Naive thymus-derived CD4-positive, alpha-beta T cell (primary cell): ENCODE data around the gene ALDH3B1. TPM values are rescaled to one million over a fixed set of nuclear protein-coding genes. Genes with fewer than 3 reads are reported as not detected.

Source experiments
- ATAC-seq: fragments of 150-1000 bp; cut with Tn5 transposase; 2 replicates; pipeline ENCODE4 v1.10.0; 2021; ENCODE audit warnings: mild to moderate bottlenecking, moderate library complexity
- CTCF ChIA-PET: fragments of 350-600 bp; sonication (Branson Sonifier 250); formaldehyde crosslinking; loops from one replicate; lab custom pipeline; 2021; ENCODE audit warnings: antibody characterized with exemption; lab: Charles Lee
- POLR2A ChIA-PET: fragments of 350-600 bp; sonication (Branson Sonifier 250); formaldehyde crosslinking; loops from one replicate; lab custom pipeline; 2021; ENCODE audit warnings: antibody characterized with exemption, inconsistent platforms; lab: Charles Lee
- DNase-seq, 9 donors: peaks; one replicate each; pipeline versions ENCODE4 v3.0.0 to v3.0.0-alpha.2; 2020 to 2022; ENCODE audit warnings: mixed read lengths in 1 of 9
- H3K27ac ChIP-seq: one replicate; pipeline ENCODE4 v1.7.0; 2013; ENCODE audit warnings: mild to moderate bottlenecking, low read depth, low read length, moderate library complexity
- H3K27me3 ChIP-seq, 2 donors: one replicate each; pipeline ENCODE4 v1.7.0; 2013; ENCODE audit warnings: low read length in 2 of 2, mild to moderate bottlenecking in 2 of 2, moderate library complexity in 2 of 2; ENCODE audit not compliant: control insufficient read depth in 2 of 2, insufficient read depth in 2 of 2
- H3K36me3 ChIP-seq, 3 experiments: 1 replicate in 2 of 3; 2 replicates in 1 of 3; pipeline ENCODE4 v1.7.0; 2013; ENCODE audit warnings: low read length in 3 of 3, mild to moderate bottlenecking in 3 of 3, moderate library complexity in 1 of 3; ENCODE audit not compliant: insufficient read depth in 3 of 3, control insufficient read depth in 2 of 3
- H3K4me1 ChIP-seq, 2 donors: one replicate each; pipeline ENCODE4 v1.7.0; 2013; ENCODE audit warnings: low read length in 2 of 2, mild to moderate bottlenecking in 2 of 2, moderate library complexity in 1 of 2; ENCODE audit not compliant: control insufficient read depth in 2 of 2, insufficient read depth in 2 of 2
- H3K4me3 ChIP-seq: 2 replicates; pipeline ENCODE4 v1.7.0; 2013; ENCODE audit warnings: mild to moderate bottlenecking, low read length
- H3K9me3 ChIP-seq, 3 experiments: 1 replicate in 2 of 3; 2 replicates in 1 of 3; pipeline ENCODE4 v1.7.0; 2013; ENCODE audit warnings: low read length in 3 of 3; ENCODE audit not compliant: control insufficient read depth in 2 of 3
- H3K27ac Mint-ChIP-seq, 9 donors: one replicate each; pipeline ENCODE4 v1.8.0; 2020 to 2022; ENCODE audit warnings: mixed read lengths in 9 of 9, mild to moderate bottlenecking in 8 of 9, moderate library complexity in 5 of 9, inconsistent platforms in 2 of 9
- H3K27me3 Mint-ChIP-seq, 5 donors: one replicate each; pipeline ENCODE4 v1.8.0; 2021 to 2022; ENCODE audit warnings: mixed read lengths in 5 of 5, mild to moderate bottlenecking in 1 of 5
- H3K36me3 Mint-ChIP-seq, 5 donors: one replicate each; pipeline ENCODE4 v1.8.0; 2020 to 2022; ENCODE audit warnings: mixed read lengths in 5 of 5, mild to moderate bottlenecking in 3 of 5, inconsistent platforms in 1 of 5
- H3K4me1 Mint-ChIP-seq, 7 donors: one replicate each; pipeline ENCODE4 v1.8.0; 2020 to 2022; ENCODE audit warnings: mixed read lengths in 7 of 7, mild to moderate bottlenecking in 3 of 7, inconsistent platforms in 1 of 7
- H3K4me3 Mint-ChIP-seq, 10 donors: one replicate each; pipeline ENCODE4 v1.8.0; 2020 to 2022; ENCODE audit warnings: mild to moderate bottlenecking in 10 of 10, mixed read lengths in 10 of 10, moderate library complexity in 6 of 10, inconsistent platforms in 2 of 10
- H3K9me3 Mint-ChIP-seq, 11 donors: one replicate each; pipeline ENCODE4 v1.8.0; 2020 to 2022; ENCODE audit warnings: mixed read lengths in 11 of 11, mild to moderate bottlenecking in 4 of 11, inconsistent platforms in 1 of 11, moderate library complexity in 1 of 11
- intact Hi-C, 2 donors: fragments of 100-400 bp; cut with micrococcal nuclease; formaldehyde crosslinking; loops; one replicate each; pipeline ENCODE4 v1.15.1; 2023
- polyA plus RNA-seq, 2 donors: library from polyadenylated mRNA; unstranded; fragments of 300-500 nt; fragmentation: Illumina TruSeq; gene quantifications; one replicate each; pipeline ENCODE4 v1.2.3, GENCODE V29; 2021
- total RNA-seq, 6 experiments: library from RNA in 5 of 6; stranded (reverse) in 5 of 6; gene quantifications; 1 replicate in 5 of 6; 2 replicates in 1 of 6; pipeline ENCODE4 v1.2.3 and lab custom pipeline; 2021 to 2026

Gene ALDH3B1
- total and polyA plus RNA-seq, 7 experiments from 2014 or later, result 0.05 to 29.5 (median 0.67) TPM; not detected in 2

DNA sequence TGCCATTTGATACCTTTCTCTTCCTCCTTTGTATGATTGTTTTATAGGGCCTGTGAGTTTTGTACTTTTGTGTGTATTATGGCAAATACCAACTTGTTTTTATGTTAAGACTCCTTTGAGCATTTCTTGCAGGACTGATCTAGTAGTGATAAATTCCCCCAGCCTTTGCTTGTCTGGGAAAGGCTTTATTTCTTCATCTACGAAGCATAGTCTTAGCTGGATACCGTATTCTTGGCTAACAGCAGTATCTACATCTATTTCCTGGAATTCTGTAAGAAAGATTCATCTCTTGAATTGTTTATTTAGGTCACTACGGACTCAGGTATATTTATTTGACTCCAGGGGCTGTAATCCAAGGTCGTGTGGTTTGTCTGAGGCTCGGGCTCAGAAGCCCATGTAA lies 14.4 kb downstream of the ALDH3B1 start:
- ATAC-seq (no peak), DNase-seq (no peak)
- peaks cover 2 to 9% (median 2%) of the 10 kb centered on the region in 7 donors for H3K4me1 Mint-ChIP-seq
- POLR2A ChIA-PET, result no interaction called here
- Histone ChIP-seq H3K4me1 (no peaks in the 10 kb centered on the region), H3K9me3 (peaks cover 0 to 8% (median 0%) of the 10 kb centered on the region in 3 experiments), H3K36me3 (no peaks in the 10 kb centered on the region), H3K27me3 (no peaks in the 10 kb centered on the region), H3K4me3 (no peak overlapping the region), H3K27ac (no peak overlapping the region)
- H3K36me3 Mint-ChIP-seq, result peaks cover 0 to 15% (median 4%) of the 10 kb centered on the region in 5 donors
- no peak overlapping the region for H3K4me3 Mint-ChIP-seq
- intact Hi-C loops, result no loop called here
- no peaks in the 10 kb centered on the region for H3K27me3 Mint-ChIP-seq
- no peak overlapping the region for H3K27ac Mint-ChIP-seq
- H3K9me3 Mint-ChIP-seq, result peaks cover 0 to 18% (median 4%) of the 10 kb centered on the region in 11 donors
- CTCF ChIA-PET, result no interaction called here

DNA sequence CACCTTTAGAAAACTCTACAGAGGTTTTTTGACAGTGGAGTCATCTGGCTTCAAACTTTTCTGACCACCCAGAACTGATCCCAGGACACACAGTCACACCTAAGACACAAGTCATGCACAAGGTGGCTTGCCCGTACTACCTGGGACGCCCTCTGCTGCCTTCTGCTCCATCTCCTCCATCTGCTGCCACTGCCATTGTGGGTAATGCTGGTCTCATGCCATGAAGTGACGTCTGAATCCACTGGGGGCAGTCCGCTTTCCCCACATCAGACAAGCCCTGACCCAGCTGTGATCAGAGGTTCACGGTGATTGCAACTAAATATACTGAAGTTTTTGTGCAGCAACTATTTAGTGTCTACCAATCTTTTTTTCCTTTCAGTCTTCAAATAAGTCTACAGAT lies 14.9 kb downstream of the ALDH3B1 start:
- Mint-ChIP-seq H3K4me1 (peaks cover 4 to 14% (median 5%) of the 10 kb centered on the region in 7 donors), H3K27ac (no peak overlapping the region), H3K27me3 (no peaks in the 10 kb centered on the region), H3K4me3 (no peak overlapping the region), H3K9me3 (peaks cover 0 to 18% (median 4%) of the 10 kb centered on the region in 11 donors), H3K36me3 (peaks cover 0 to 15% (median 4%) of the 10 kb centered on the region in 5 donors)
- peak; percentile 30 for ATAC-seq
- no peak overlapping the region for H3K4me3 ChIP-seq
- CTCF ChIA-PET, result no interaction called here
- H3K36me3 ChIP-seq, result no peaks in the 10 kb centered on the region
- H3K9me3 ChIP-seq, result peaks cover 0 to 8% (median 0%) of the 10 kb centered on the region in 3 experiments
- H3K27me3 ChIP-seq, result no peaks in the 10 kb centered on the region
- POLR2A ChIA-PET, result no interaction called here
- DNase-seq, result no peak
- H3K27ac ChIP-seq, result no peak overlapping the region
- intact Hi-C loops, result no loop called here
- no peaks in the 10 kb centered on the region for H3K4me1 ChIP-seq

DNA sequence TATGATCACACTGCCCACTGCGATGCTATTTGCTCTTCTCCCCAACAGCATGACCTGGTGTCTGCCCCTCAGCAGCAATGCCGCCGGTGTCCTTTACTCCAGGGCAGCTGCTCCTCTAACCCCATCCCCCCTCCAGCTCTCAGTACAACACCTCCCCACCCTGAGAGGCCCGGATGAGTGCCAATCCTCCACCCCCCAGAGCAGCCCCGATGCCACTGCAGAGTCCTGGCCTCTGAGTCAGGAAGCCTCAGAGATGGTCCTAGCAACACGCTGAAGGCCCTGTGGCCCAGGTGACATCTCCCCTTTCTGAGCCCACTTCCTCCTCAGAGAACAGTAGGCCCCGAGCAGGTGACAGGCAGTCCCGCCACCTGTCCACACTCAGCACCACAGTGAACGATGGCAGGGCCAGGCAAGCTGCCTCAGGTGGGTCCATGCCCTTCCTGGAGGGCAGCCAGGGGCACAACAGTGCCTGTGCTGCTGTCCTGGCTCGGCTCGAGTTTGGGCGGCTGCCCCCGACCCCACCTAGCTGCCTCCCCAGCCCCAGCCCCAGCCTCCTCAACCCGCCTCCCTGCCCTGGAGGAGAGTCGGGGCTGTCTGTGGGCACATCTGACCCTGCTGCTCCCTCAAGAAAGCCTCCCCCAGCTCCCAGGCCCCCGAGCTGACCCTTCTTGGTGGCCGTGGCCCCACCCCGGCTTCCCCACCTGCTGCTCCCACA lies 16.4 kb downstream of the ALDH3B1 start:
- Mint-ChIP-seq H3K36me3 (peaks cover 0 to 16% (median 5%) of the 10 kb centered on the region in 5 donors), H3K27me3 (no peaks in the 10 kb centered on the region), H3K9me3 (peaks cover 0 to 18% (median 4%) of the 10 kb centered on the region in 11 donors), H3K4me1 (peaks cover 8 to 26% (median 19%) of the 10 kb centered on the region in 7 donors), H3K4me3 (no peak overlapping the region), H3K27ac (no peak overlapping the region)
- no peak for DNase-seq
- intact Hi-C loops, result no loop called here
- no peak for ATAC-seq
- H3K9me3 ChIP-seq, result peaks cover 0 to 8% (median 0%) of the 10 kb centered on the region in 3 experiments
- no peak overlapping the region for H3K27ac ChIP-seq
- ChIA-PET POLR2A (no interaction called here), CTCF (no interaction called here)
- peaks cover 5 to 7% of the 10 kb centered on the region in 2 donors for H3K4me1 ChIP-seq
- H3K27me3 ChIP-seq, result no peaks in the 10 kb centered on the region
- H3K4me3 ChIP-seq, result no peak overlapping the region
- peaks cover 0 to 4% (median 0%) of the 10 kb centered on the region in 3 experiments for H3K36me3 ChIP-seq

DNA sequence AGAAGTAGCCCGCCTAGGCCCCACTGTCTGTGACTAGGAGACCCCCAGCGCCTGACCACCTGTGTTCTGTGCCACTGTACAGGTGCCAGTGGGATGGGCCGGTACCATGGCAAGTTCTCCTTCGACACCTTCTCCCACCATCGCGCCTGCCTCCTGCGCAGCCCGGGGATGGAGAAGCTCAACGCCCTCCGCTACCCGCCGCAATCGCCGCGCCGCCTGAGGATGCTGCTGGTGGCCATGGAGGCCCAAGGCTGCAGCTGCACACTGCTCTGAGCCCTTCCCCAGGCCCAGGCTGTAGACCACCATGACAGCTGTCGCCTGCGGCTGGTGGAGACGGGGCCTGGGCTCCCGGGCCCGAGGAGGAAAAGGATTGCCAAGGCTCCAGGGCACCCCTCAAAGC lies 17.5 kb downstream of the ALDH3B1 start:
- Histone ChIP-seq H3K27ac (no peak overlapping the region), H3K4me1 (peaks cover 11 to 13% of the 10 kb centered on the region in 2 donors), H3K9me3 (peaks cover 0 to 8% (median 0%) of the 10 kb centered on the region in 3 experiments), H3K27me3 (no peaks in the 10 kb centered on the region), H3K4me3 (no peak overlapping the region), H3K36me3 (peaks cover 0 to 7% (median 0%) of the 10 kb centered on the region in 3 experiments)
- no peak for ATAC-seq
- H3K27ac Mint-ChIP-seq, result no peak overlapping the region
- peaks cover 0 to 18% (median 4%) of the 10 kb centered on the region in 11 donors for H3K9me3 Mint-ChIP-seq
- H3K4me1 Mint-ChIP-seq, result peaks cover 12 to 32% (median 23%) of the 10 kb centered on the region in 7 donors
- DNase-seq, result no peak
- intact Hi-C loops, result no loop called here
- no peaks in the 10 kb centered on the region for H3K27me3 Mint-ChIP-seq
- ChIA-PET CTCF (no interaction called here), POLR2A (no interaction called here)
- H3K4me3 Mint-ChIP-seq, result no peak overlapping the region
- H3K36me3 Mint-ChIP-seq, result peaks cover 0 to 19% (median 8%) of the 10 kb centered on the region in 5 donors

DNA sequence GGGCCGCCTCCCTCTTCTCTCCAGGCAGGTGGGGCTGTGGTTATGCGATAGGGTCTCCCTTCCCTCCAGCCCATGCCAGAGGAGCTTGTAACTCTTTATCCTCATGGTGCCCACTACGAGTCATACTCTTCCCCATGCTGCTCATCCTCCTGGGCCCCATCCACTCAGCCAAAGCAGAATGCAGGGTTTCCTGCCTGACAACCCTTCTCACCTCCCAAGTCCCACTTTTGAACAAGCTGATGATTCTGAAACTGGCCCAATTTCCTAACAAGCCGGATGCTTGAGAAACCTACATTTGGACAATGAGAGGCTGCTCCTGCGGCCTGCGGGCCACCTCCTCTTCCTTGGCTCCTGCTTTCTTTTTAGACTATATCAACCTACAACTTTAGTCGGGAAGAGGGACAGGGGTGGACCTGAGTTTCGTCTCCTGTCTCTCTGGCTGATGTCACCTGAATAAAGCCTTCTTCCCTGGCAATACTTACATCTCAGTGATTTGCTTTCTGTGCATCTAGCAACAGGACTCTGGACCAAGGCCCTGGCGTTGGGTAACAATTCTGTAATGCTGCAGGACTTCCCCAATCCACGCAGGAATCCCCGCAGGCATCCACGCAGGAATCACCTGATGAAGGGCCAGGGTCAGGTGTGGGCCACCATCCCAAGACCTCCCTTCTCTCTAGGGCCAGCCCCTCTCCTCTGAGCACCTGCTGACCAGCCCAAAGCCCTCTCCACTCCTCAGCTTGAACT lies 18.8 kb downstream of the ALDH3B1 start:
- no peaks in the 10 kb centered on the region for H3K27me3 ChIP-seq
- peak overlapping the region in 4 of 9 donors; percentile 2 to 79 (median 74) for H3K27ac Mint-ChIP-seq
- ChIA-PET POLR2A (no interaction called here), CTCF (interaction anchor here (0.6 kb wide), 2 partner anchors 38 to 95 kb away, joined by 3 to 4 read pairs; no protein-coding TSS in a partner anchor)
- H3K36me3 ChIP-seq, result peaks cover 0 to 20% (median 0%) of the 10 kb centered on the region in 3 experiments
- peaks cover 11 to 13% of the 10 kb centered on the region in 2 donors for H3K4me1 ChIP-seq
- peaks cover 0 to 8% (median 0%) of the 10 kb centered on the region in 3 experiments for H3K9me3 ChIP-seq
- H3K27ac ChIP-seq, result no peak overlapping the region
- peaks cover 0 to 17% (median 4%) of the 10 kb centered on the region in 11 donors for H3K9me3 Mint-ChIP-seq
- H3K27me3 Mint-ChIP-seq, result no peaks in the 10 kb centered on the region
- DNase-seq, result no peak
- intact Hi-C loops, result no loop called here
- peaks cover 12 to 32% (median 23%) of the 10 kb centered on the region in 7 donors for H3K4me1 Mint-ChIP-seq
- peaks cover 2 to 18% (median 9%) of the 10 kb centered on the region in 5 donors for H3K36me3 Mint-ChIP-seq
- ATAC-seq, result no peak
- no peak overlapping the region for H3K4me3 ChIP-seq
- H3K4me3 Mint-ChIP-seq, result peak overlapping the region; percentile 90 to 99 (median 96)
